Astrocyte (in vitro differentiated cells and primary cell): ENCODE measurements around the gene SF3B3.

Experiments
- EZH2 ChIP-seq: IDR thresholded peaks from 2 replicates; pipeline ENCODE4 v1.6.1; 2012; ENCODE audit warnings: mild to moderate bottlenecking, low read length, inconsistent platforms; ENCODE audit not compliant: insufficient read depth
- TF ChIP-seq, protein P1 (sequence below): IDR thresholded peaks from 2 replicates; pipeline ENCODE4 v1.5.1; 2011; ENCODE audit warnings: low read depth, mild to moderate bottlenecking, inconsistent platforms, low read length, moderate library complexity; ENCODE audit not compliant: insufficient read depth

DNA sequence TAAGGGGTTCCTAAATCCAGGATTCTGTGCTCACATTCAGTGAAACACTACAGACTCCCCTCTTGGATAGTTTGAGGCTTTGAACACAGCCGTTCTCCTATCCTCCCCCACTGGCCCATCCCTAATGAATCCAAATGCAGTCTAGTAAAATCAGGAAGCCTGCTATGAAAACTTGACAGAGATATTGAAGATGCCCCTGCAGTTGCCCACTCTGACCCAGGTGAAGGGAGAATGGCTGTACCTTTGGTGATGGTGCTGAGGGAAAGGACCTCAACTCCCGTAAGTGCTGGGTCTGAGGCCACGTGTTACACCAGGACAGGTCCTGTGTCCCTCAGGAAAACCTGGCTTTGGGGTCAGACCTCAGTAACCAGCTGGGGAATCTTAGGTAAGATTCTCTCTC lies 54.4 kb downstream of the SF3B3 start:
- no peak for TF ChIP-seq EZH2
- TF ChIP-seq, protein P1, sequence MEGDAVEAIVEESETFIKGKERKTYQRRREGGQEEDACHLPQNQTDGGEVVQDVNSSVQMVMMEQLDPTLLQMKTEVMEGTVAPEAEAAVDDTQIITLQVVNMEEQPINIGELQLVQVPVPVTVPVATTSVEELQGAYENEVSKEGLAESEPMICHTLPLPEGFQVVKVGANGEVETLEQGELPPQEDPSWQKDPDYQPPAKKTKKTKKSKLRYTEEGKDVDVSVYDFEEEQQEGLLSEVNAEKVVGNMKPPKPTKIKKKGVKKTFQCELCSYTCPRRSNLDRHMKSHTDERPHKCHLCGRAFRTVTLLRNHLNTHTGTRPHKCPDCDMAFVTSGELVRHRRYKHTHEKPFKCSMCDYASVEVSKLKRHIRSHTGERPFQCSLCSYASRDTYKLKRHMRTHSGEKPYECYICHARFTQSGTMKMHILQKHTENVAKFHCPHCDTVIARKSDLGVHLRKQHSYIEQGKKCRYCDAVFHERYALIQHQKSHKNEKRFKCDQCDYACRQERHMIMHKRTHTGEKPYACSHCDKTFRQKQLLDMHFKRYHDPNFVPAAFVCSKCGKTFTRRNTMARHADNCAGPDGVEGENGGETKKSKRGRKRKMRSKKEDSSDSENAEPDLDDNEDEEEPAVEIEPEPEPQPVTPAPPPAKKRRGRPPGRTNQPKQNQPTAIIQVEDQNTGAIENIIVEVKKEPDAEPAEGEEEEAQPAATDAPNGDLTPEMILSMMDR = no peak
